Breast epithelium (tissue), 3 donors: ENCODE measurements around the gene DUSP22.

Experiments used
- POLR2A ChIP-seq: fragments of 450-650 bp; IDR thresholded peaks from one replicate; pipeline ENCODE4 v1.6.1; 2016; ENCODE audit warnings: antibody characterized with exemption, mild to moderate bottlenecking, moderate library complexity
- TF ChIP-seq, protein P1 (sequence below), 3 donors: fragments of 450-650 bp; IDR thresholded peaks; one replicate each; pipeline ENCODE4 v1.5.1; 2016 to 2017; ENCODE audit warnings: antibody characterized with exemption in 3 of 3, mild to moderate bottlenecking in 3 of 3, moderate library complexity in 3 of 3

DNA sequence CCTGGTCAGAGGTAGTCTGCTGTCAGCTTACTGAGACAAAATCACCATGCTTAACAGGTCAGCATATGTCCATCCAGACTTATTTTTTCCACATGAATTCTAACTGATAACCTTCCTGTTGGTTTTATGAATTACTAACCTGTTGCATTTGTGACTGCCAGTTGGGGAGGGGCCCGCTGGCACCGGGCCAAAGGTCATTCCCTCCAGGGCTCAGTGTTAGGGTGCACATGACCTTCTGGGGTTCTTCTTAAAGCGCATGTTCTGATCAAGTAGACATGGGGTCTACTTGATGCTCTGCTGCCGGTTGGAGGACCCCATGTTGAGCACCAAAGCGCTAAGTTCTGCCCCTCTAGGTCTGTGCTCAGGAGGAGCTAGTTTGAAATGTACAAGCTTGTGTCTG lies 15.6 kb downstream of the DUSP22 start:
- TF ChIP-seq, protein P1, sequence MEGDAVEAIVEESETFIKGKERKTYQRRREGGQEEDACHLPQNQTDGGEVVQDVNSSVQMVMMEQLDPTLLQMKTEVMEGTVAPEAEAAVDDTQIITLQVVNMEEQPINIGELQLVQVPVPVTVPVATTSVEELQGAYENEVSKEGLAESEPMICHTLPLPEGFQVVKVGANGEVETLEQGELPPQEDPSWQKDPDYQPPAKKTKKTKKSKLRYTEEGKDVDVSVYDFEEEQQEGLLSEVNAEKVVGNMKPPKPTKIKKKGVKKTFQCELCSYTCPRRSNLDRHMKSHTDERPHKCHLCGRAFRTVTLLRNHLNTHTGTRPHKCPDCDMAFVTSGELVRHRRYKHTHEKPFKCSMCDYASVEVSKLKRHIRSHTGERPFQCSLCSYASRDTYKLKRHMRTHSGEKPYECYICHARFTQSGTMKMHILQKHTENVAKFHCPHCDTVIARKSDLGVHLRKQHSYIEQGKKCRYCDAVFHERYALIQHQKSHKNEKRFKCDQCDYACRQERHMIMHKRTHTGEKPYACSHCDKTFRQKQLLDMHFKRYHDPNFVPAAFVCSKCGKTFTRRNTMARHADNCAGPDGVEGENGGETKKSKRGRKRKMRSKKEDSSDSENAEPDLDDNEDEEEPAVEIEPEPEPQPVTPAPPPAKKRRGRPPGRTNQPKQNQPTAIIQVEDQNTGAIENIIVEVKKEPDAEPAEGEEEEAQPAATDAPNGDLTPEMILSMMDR (IDR thresholded peaks at IDR 0.05): no peak
- no peak for TF ChIP-seq POLR2A
